HG03025 (cell line): ENCODE data around the gene VEGFB.

Experiments
- ATAC-seq: cut with Tn5 transposase; IDR thresholded peaks from one replicate; pipeline ENCODE4 v1.9.1; 2021; ENCODE audit warnings: mild to moderate bottlenecking, moderate library complexity; ENCODE audit not compliant: unreplicated experiment, low FRiP score

Gene VEGFB

GRCh38 chr11:64233913-64234586 is at the start of gene VEGFB:
TSS of gene VEGFB (plus strand) at chr11:64234584. CDS start at chr11:64234834, 250 bp downstream.
- no peak for ATAC-seq

GRCh38 chr11:64185175-64185692 is 49.1 kb upstream of the VEGFB start:
- peak; percentile 21 for ATAC-seq

- peak; percentile 86 for ATAC-seq
These were observed 48.5 kb upstream of the VEGFB start, which contains the start of gene STIP1 for GRCh38 chr11:64185693-64186491. TSS of gene STIP1 (plus strand) at chr11:64186171. CDS start at chr11:64186262, 91 bp downstream.

- ATAC-seq, result no peak
These were observed 47.8 kb upstream of the VEGFB start for GRCh38 chr11:64186492-64187165.

GRCh38 chr11:64192434-64192833 is 42.0 kb upstream of the VEGFB start:
- ATAC-seq, result no peak

GRCh38 chr11:64196626-64197025 is 37.8 kb upstream of the VEGFB start:
- no peak for ATAC-seq

GRCh38 chr11:64198511-64198910 is 35.9 kb upstream of the VEGFB start:
- no peak for ATAC-seq

- ATAC-seq, result no peak
These were observed 32.8 kb upstream of the VEGFB start for GRCh38 chr11:64201543-64201942.

GRCh38 chr11:64202992-64203391 is 31.4 kb upstream of the VEGFB start:
- ATAC-seq, result no peak

GRCh38 chr11:64203421-64204079 is 30.8 kb upstream of the VEGFB start:
- ATAC-seq, result no peak

GRCh38 chr11:64204080-64204440 is 30.3 kb upstream of the VEGFB start:
- ATAC-seq, result no peak

GRCh38 chr11:64204464-64204989 is 29.9 kb upstream of the VEGFB start:
- no peak for ATAC-seq

GRCh38 chr11:64206457-64207255 is 27.7 kb upstream of the VEGFB start, which contains the start of gene FERMT3:
TSS of gene FERMT3 (plus strand) at chr11:64206721. CDS start at chr11:64207365, 644 bp downstream.
- no peak for ATAC-seq

GRCh38 chr11:64207256-64208085 is 26.9 kb upstream of the VEGFB start:
- ATAC-seq, result peak; percentile 40

- ATAC-seq, result no peak
These were observed 26.1 kb upstream of the VEGFB start for GRCh38 chr11:64208086-64208795.

- no peak for ATAC-seq
These were observed 25.4 kb upstream of the VEGFB start for GRCh38 chr11:64208796-64209562.

GRCh38 chr11:64209563-64209843 is 24.9 kb upstream of the VEGFB start:
- no peak for ATAC-seq
